ENCODE measurements around the gene PRMT5. TPM values are rescaled to one million over a fixed set of nuclear protein-coding genes. Genes with fewer than 3 reads are reported as not detected.
A peak's percentile ranks its signal among the peaks of the same experiment; 100 is the strongest.
"Not testable (repeated sequence)": the region's sequence is repeated elsewhere in the genome, so short reads cannot be mapped to it uniquely, and the experiment has no call there.

The PRMT5 gene
- total and polyA plus RNA-seq, 2 donors from 2014 or later = 58.7 to 64.2 TPM

DNA sequence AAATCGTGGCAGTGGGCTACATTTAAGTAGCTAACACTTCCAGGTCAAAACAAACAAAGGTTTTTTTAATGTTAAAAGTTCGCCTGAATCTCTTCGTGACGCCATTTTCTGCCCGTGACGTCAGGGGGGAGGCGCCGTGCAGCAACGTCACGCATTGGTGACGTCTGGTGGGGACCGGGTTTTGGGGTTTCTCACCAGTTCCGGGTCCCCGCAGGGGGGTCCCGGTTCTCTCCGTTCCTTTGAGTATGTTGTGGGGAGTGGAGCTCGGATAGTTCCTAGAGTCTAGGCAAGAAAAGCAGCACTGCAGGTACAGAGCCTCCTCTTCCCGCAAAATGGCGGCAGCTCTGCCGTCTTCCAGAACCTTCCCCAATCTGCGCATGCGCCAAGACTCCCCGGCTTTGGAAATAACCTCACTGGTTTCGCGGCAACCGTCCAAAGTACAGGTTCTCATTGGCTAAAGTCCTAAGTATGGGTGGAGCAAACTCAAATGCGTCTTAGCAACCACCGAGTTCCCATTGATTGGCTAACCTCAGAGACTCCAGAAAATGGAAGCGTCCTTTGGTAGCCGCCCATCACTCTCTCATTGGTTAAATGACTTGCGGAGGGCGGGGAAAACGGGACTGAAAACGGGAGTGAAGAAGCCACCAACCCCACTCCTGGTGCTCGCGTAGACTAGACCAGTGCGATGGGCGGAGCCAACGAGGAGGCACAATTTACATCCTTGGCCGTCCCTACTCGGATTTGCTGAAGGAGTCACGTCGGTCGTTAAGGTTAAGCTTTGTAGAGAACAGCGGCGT is 10.2 kb downstream of the PRMT5 start, which contains the start of gene RBM23:
Gene RBM23, minus strand, starts transcription at position 346 of the 797 bp plus-strand sequence.
- peak within 1 kb of the TSS; percentile 80 to 99 (median 94) for H3K4me3 ChIP-seq (ENCODE audit: low read length in 3 of 3)
- H3K4me1 ChIP-seq (ENCODE audit: control insufficient read depth in 2 of 3, insufficient read depth in 2 of 3, low read depth in 1 of 3, low read length in 3 of 3) = peaks cover 3 to 10% (median 3%) of the 10 kb centered on the region in 3 donors
- H3K27ac ChIP-seq (ENCODE audit: low read depth in 2 of 2, low read length in 2 of 2) = peak within 1 kb of the TSS; percentile 98 to 99
- H3K9me3 ChIP-seq (ENCODE audit: control insufficient read depth in 2 of 3, insufficient read depth in 1 of 3, low read length in 3 of 3) = no peaks in the 10 kb centered on the region
- intact Hi-C loops (cut with DNase I) = no loop called here
- peaks cover 2 to 26% (median 23%) of the 10 kb centered on the region in 3 donors for H3K36me3 ChIP-seq (ENCODE audit: control insufficient read depth in 2 of 3, insufficient read depth in 3 of 3, low read length in 3 of 3)
- peak within 1 kb of the TSS; percentile 89 to 100 (median 100) for H3K9ac ChIP-seq (ENCODE audit: low read length in 3 of 3)
- FAIRE-seq = peak; percentile 98
- TF ChIP-seq, protein P1, sequence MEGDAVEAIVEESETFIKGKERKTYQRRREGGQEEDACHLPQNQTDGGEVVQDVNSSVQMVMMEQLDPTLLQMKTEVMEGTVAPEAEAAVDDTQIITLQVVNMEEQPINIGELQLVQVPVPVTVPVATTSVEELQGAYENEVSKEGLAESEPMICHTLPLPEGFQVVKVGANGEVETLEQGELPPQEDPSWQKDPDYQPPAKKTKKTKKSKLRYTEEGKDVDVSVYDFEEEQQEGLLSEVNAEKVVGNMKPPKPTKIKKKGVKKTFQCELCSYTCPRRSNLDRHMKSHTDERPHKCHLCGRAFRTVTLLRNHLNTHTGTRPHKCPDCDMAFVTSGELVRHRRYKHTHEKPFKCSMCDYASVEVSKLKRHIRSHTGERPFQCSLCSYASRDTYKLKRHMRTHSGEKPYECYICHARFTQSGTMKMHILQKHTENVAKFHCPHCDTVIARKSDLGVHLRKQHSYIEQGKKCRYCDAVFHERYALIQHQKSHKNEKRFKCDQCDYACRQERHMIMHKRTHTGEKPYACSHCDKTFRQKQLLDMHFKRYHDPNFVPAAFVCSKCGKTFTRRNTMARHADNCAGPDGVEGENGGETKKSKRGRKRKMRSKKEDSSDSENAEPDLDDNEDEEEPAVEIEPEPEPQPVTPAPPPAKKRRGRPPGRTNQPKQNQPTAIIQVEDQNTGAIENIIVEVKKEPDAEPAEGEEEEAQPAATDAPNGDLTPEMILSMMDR (IDR thresholded peaks at IDR 0.05; ENCODE audit: borderline replicate concordance, extremely low read depth, insufficient read depth) = no peak
- H3K27me3 ChIP-seq (ENCODE audit: control insufficient read depth, insufficient read depth, low read length) = no peaks in the 10 kb centered on the region
- DNase-seq = peak; percentile 100

GRCh38 chr14:22915886-22916521 is 13.2 kb downstream of the PRMT5 start:
- H3K9ac ChIP-seq (ENCODE audit: low read length in 3 of 3) = no peak overlapping the region
- H3K9me3 ChIP-seq (ENCODE audit: control insufficient read depth in 2 of 3, insufficient read depth in 1 of 3, low read length in 3 of 3) = no peaks in the 10 kb centered on the region
- no peaks in the 10 kb centered on the region for H3K27me3 ChIP-seq (ENCODE audit: control insufficient read depth, insufficient read depth, low read length)
- peaks cover 1 to 9% (median 7%) of the 10 kb centered on the region in 3 donors for H3K36me3 ChIP-seq (ENCODE audit: control insufficient read depth in 2 of 3, insufficient read depth in 3 of 3, low read length in 3 of 3)
- no peak overlapping the region for H3K27ac ChIP-seq (ENCODE audit: low read depth in 2 of 2, low read length in 2 of 2)
- H3K4me1 ChIP-seq (ENCODE audit: control insufficient read depth in 2 of 3, insufficient read depth in 2 of 3, low read depth in 1 of 3, low read length in 3 of 3) = peaks cover 3 to 10% (median 3%) of the 10 kb centered on the region in 3 donors
- no peak overlapping the region for H3K4me3 ChIP-seq (ENCODE audit: low read length in 3 of 3)
- intact Hi-C loops (cut with DNase I) = no loop called here
- DNase-seq (no peak), FAIRE-seq (no peak)
- TF ChIP-seq, protein P1 (IDR thresholded peaks at IDR 0.05; ENCODE audit: borderline replicate concordance, extremely low read depth, insufficient read depth) = no peak

- H3K27me3 ChIP-seq (ENCODE audit: control insufficient read depth, insufficient read depth, low read length); intact Hi-C loops (cut with DNase I); H3K4me1 ChIP-seq (ENCODE audit: control insufficient read depth in 2 of 3, insufficient read depth in 2 of 3, low read depth in 1 of 3, low read length in 3 of 3); DNase-seq; FAIRE-seq; H3K4me3 ChIP-seq (ENCODE audit: low read length in 3 of 3); H3K27ac ChIP-seq (ENCODE audit: low read depth in 2 of 2, low read length in 2 of 2); H3K9me3 ChIP-seq (ENCODE audit: control insufficient read depth in 2 of 3, insufficient read depth in 1 of 3, low read length in 3 of 3); H3K9ac ChIP-seq (ENCODE audit: low read length in 3 of 3); H3K36me3 ChIP-seq (ENCODE audit: control insufficient read depth in 2 of 3, insufficient read depth in 3 of 3, low read length in 3 of 3): not testable (repeated sequence)
Observed at GRCh38 chr14:22914836-22915235, 14.3 kb downstream of the PRMT5 start.

DNA sequence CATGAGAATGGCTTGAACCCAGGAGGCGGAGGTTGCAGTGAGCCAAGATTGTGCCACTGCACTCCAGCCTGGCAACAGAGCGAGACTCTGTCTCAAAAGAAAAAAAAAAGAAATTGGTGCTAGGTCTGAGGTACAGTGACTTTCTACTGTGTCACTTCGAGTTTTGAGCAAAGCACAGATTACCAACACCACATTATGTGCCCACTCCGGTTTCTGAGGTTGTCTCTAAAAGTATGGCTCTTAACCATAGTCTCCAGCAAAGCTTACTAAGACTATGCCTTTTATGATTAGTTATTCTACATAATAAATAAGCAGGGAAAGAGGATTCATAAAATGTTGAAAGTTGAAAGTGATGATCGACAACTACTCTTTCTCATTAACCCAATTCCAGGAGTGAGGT is 18.3 kb downstream of the PRMT5 start:
- no peak for FAIRE-seq
- Histone ChIP-seq H3K27me3 (ENCODE audit: control insufficient read depth, insufficient read depth, low read length) (no peaks in the 10 kb centered on the region), H3K4me3 (ENCODE audit: low read length in 3 of 3) (no peak overlapping the region), H3K4me1 (ENCODE audit: control insufficient read depth in 2 of 3, insufficient read depth in 2 of 3, low read depth in 1 of 3, low read length in 3 of 3) (no peaks in the 10 kb centered on the region), H3K9ac (ENCODE audit: low read length in 3 of 3) (no peak overlapping the region), H3K9me3 (ENCODE audit: control insufficient read depth in 2 of 3, insufficient read depth in 1 of 3, low read length in 3 of 3) (no peaks in the 10 kb centered on the region), H3K36me3 (ENCODE audit: control insufficient read depth in 2 of 3, insufficient read depth in 3 of 3, low read length in 3 of 3) (peaks cover 13 to 31% (median 20%) of the 10 kb centered on the region in 3 donors), H3K27ac (ENCODE audit: low read depth in 2 of 2, low read length in 2 of 2) (no peak overlapping the region)
- TF ChIP-seq, protein P1 (IDR thresholded peaks at IDR 0.05; ENCODE audit: borderline replicate concordance, extremely low read depth, insufficient read depth) = no peak
- intact Hi-C loops (cut with DNase I) = no loop called here
- no peak for DNase-seq

Measured in kidney (tissue), 14 donors.